OCI-LY1 (cell line): ENCODE measurements around the gene EXOC6B.

Source experiments
- EZH2 ChIP-seq: fragments of 200-600 bp; sonication (generic), shearing (Covaris generic); IDR thresholded peaks from 2 replicates; pipeline ENCODE4 v1.8.0; 2017; ENCODE audit warnings: borderline replicate concordance, mixed run types, mild to moderate bottlenecking, antibody characterized with exemption, low read length, moderate library complexity, mixed read lengths
- TF ChIP-seq, protein P1 (sequence below): fragments of 200-600 bp; sonication (generic), shearing (Covaris generic); IDR thresholded peaks from 2 replicates; pipeline ENCODE4 v1.5.1; 2017; ENCODE audit warnings: mild to moderate bottlenecking, antibody characterized with exemption, low read length, moderate library complexity, mixed read lengths

DNA sequence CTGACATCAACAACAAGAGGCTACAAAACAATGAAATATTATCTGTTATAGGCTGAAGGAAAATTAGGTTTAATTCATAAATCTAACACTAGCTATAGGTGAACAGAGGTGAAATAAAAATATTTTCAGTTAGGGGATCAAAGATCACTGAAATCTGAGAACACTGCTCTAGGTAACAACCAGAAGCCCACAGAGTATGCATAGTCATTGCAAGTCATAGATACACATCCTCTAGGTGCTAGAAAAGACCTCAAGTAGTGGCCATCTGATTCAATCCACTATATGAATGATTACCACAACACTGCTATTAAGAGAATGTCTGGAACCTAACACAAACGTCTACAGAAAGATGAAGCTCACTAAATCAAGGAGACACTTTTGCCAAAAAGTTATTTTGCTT lies 413.6 kb downstream of the EXOC6B start:
- TF ChIP-seq, protein P1, sequence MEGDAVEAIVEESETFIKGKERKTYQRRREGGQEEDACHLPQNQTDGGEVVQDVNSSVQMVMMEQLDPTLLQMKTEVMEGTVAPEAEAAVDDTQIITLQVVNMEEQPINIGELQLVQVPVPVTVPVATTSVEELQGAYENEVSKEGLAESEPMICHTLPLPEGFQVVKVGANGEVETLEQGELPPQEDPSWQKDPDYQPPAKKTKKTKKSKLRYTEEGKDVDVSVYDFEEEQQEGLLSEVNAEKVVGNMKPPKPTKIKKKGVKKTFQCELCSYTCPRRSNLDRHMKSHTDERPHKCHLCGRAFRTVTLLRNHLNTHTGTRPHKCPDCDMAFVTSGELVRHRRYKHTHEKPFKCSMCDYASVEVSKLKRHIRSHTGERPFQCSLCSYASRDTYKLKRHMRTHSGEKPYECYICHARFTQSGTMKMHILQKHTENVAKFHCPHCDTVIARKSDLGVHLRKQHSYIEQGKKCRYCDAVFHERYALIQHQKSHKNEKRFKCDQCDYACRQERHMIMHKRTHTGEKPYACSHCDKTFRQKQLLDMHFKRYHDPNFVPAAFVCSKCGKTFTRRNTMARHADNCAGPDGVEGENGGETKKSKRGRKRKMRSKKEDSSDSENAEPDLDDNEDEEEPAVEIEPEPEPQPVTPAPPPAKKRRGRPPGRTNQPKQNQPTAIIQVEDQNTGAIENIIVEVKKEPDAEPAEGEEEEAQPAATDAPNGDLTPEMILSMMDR, result no peak
- no peak for TF ChIP-seq EZH2
